ENCODE results near the gene EPB41L4A.
"Not testable (repeated sequence)": the region's sequence is repeated elsewhere in the genome, so short reads cannot be mapped to it uniquely, and the experiment has no call there.

Gene EPB41L4A

GRCh38 chr5:112419164-112419985 lies at the start of gene EPB41L4A:
Gene EPB41L4A, minus strand, starts transcription at chr5:112419277. Its CDS starts 238 bp downstream, at chr5:112419039.
- no peak for DNase-seq

GRCh38 chr5:112467485-112467884 lies 48.4 kb upstream of the EPB41L4A start:
- DNase-seq = no peak

GRCh38 chr5:112466261-112466660 lies 47.2 kb upstream of the EPB41L4A start:
- DNase-seq = not testable (repeated sequence)

GRCh38 chr5:112447187-112447760 lies 28.2 kb upstream of the EPB41L4A start:
- DNase-seq = not testable (repeated sequence)

- DNase-seq = no peak
Measured at GRCh38 chr5:112445626-112446350, 26.7 kb upstream of the EPB41L4A start.

- not testable (repeated sequence) for DNase-seq
Measured at GRCh38 chr5:112443932-112444331, 24.9 kb upstream of the EPB41L4A start.

- no peak for DNase-seq
Measured at GRCh38 chr5:112440031-112440430, 21.0 kb upstream of the EPB41L4A start.

GRCh38 chr5:112436144-112436543 lies 17.1 kb upstream of the EPB41L4A start:
- DNase-seq = no peak

- no peak for DNase-seq
Measured at GRCh38 chr5:112434641-112435040, 15.6 kb upstream of the EPB41L4A start.

GRCh38 chr5:112426202-112426601 lies 7.1 kb upstream of the EPB41L4A start:
- DNase-seq = not testable (repeated sequence)

- no peak for DNase-seq
Measured at GRCh38 chr5:112419986-112420864, 1.1 kb upstream of the EPB41L4A start.

- no peak for DNase-seq
Measured at GRCh38 chr5:112418659-112419163, 366 bp downstream of the EPB41L4A start.

GRCh38 chr5:112417931-112418658 lies 982 bp downstream of the EPB41L4A start:
- DNase-seq = no peak

- DNase-seq = no peak
Measured at GRCh38 chr5:112415552-112415951, 3.5 kb downstream of the EPB41L4A start.

GRCh38 chr5:112413611-112414010 lies 5.5 kb downstream of the EPB41L4A start:
- DNase-seq = no peak

- no peak for DNase-seq
Measured at GRCh38 chr5:112412346-112412745, 6.7 kb downstream of the EPB41L4A start.

GRCh38 chr5:112411903-112412302 lies 7.2 kb downstream of the EPB41L4A start:
- DNase-seq = no peak

GRCh38 chr5:112407666-112408065 lies 11.4 kb downstream of the EPB41L4A start:
- no peak for DNase-seq

GRCh38 chr5:112407240-112407639 lies 11.8 kb downstream of the EPB41L4A start:
- DNase-seq = no peak

GRCh38 chr5:112403069-112403468 lies 16.0 kb downstream of the EPB41L4A start:
- no peak for DNase-seq

GRCh38 chr5:112401924-112402323 lies 17.2 kb downstream of the EPB41L4A start:
- DNase-seq = no peak

- DNase-seq = no peak
Measured at GRCh38 chr5:112397690-112398089, 21.4 kb downstream of the EPB41L4A start.

All from AML-193 (cell line).